Stomach (tissue), 9 donors: ENCODE measurements around the gene SUPT3H. TPM values are rescaled to one million over a fixed set of nuclear protein-coding genes. Genes with fewer than 3 reads are reported as not detected.

Experiments
- DNase-seq, 2 donors: peaks; one replicate each; pipeline versions ENCODE4 v3.0.0 to v3.0.0-alpha.2; 2013 to 2019
- H3K27ac ChIP-seq, 5 donors: fragments of 200-600 bp in 4 of 5; sonication (generic) in 4 of 5; one replicate each; pipeline ENCODE4 v1.5.1; 2013 to 2019; ENCODE audit warnings: mild to moderate bottlenecking in 1 of 5, moderate library complexity in 1 of 5
- H3K27me3 ChIP-seq, 3 donors: fragments of 200-600 bp; sonication (generic); one replicate each; pipeline ENCODE4 v1.5.1; 2017 to 2019; ENCODE audit warnings: mixed run types in 1 of 3
- H3K36me3 ChIP-seq, 4 donors: fragments of 200-600 bp; sonication (generic); 1 replicate in 3 of 4; 2 replicates in 1 of 4; pipeline ENCODE4 v1.5.1; 2016 to 2019
- H3K4me1 ChIP-seq, 4 donors: fragments of 200-600 bp; sonication (generic); one replicate each; pipeline ENCODE4 v1.5.1; 2016 to 2019
- H3K4me3 ChIP-seq, 4 donors: fragments of 200-600 bp; sonication (generic) in 3 of 4; one replicate each; pipeline ENCODE4 v1.5.1; 2016 to 2019; ENCODE audit warnings: mild to moderate bottlenecking in 1 of 4
- H3K9me3 ChIP-seq, 4 donors: fragments of 200-600 bp; sonication (generic); one replicate each; pipeline ENCODE4 v1.5.1; 2016 to 2019
- EP300 ChIP-seq: sonication (generic); formaldehyde crosslinking; IDR thresholded peaks from one replicate; pipeline ENCODE4 v1.6.1; 2017; ENCODE audit warnings: antibody characterized with exemption
- POLR2A ChIP-seq, 4 donors: fragments of 450-650 bp; IDR thresholded peaks; one replicate each; pipeline ENCODE4 v1.6.1; 2016; ENCODE audit warnings: antibody characterized with exemption in 4 of 4, control low read depth in 2 of 4, mild to moderate bottlenecking in 1 of 4, moderate library complexity in 1 of 4
- POLR2AphosphoS5 ChIP-seq, 3 donors: sonication (generic); formaldehyde crosslinking; IDR thresholded peaks; one replicate each; pipeline ENCODE4 v1.6.1; 2016; ENCODE audit warnings: antibody characterized with exemption in 3 of 3
- WGBS, 5 donors: extraction: QIAGEN DNeasy Blood & Tissue Kit in 3 of 5; methylation state at CpG; one replicate each; pipeline versions ENCODE4 v1.1.5 to v1.1.7; 2013 to 2018; 5-methylcytosine and 5-hydroxymethylcytosine counted together
- intact Hi-C: fragments of 100-400 bp; cut with DNase I; formaldehyde crosslinking; loops from one replicate; pipeline ENCODE4 v1.15.1; 2023; ENCODE audit warnings: low total_unique reads
- polyA plus RNA-seq, 3 donors: library from polyadenylated mRNA; stranded (reverse); fragments of 200-250 nt; gene quantifications; one replicate each; pipeline ENCODE4 v1.2.3, GENCODE V29; 2013
- total RNA-seq, 5 donors: library from RNA; depleted of rRNA; stranded (reverse); fragments of >200 nt; gene quantifications; one replicate each; pipeline versions ENCODE4 v1.1.0 to v1.2.3, GENCODE V29; 2014 to 2016
- TF ChIP-seq, protein P1 (sequence below), 7 experiments: fragments of 450-650 bp in 4 of 7; fragments of 200-600 bp in 3 of 7; sonication (generic) in 3 of 7; IDR thresholded peaks; one replicate each; pipeline ENCODE4 v1.5.1; 2016 to 2019; ENCODE audit warnings: antibody characterized with exemption in 7 of 7, control low read depth in 2 of 7, mild to moderate bottlenecking in 1 of 7
- donor health status: healthy with polysubstance abuse.
- donor health status: Bipolar disorder and iron deficiency.
- donor health status: healthy.

SUPT3H gene
- total and polyA plus RNA-seq, 8 donors = 0.29 to 16.2 (median 4.0) TPM; not detected in 1

DNA sequence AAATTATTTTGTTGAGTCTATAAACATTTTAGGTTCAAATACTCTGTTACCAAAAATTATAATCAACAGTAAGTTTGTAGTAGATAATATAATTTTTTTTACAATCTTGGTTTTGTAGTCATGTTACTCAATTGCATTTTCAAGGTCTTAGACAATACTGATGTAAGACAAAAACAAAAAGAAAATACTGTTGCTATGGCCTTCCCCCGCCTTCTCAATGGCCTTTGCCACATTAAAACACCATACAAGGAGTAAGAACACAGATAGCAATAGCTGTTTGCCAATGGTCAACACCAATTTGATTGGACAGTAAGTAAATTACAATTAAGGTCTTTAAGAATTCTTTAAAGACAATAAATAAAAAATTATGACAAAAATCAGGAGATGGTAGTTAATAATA lies 540.0 kb downstream of the SUPT3H start:
- Histone ChIP-seq H3K27me3 (no peaks in the 10 kb centered on the region), H3K27ac (no peak overlapping the region), H3K9me3 (no peaks in the 10 kb centered on the region), H3K36me3 (no peaks in the 10 kb centered on the region), H3K4me3 (no peak overlapping the region), H3K4me1 (no peaks in the 10 kb centered on the region)
- TF ChIP-seq, protein P1, sequence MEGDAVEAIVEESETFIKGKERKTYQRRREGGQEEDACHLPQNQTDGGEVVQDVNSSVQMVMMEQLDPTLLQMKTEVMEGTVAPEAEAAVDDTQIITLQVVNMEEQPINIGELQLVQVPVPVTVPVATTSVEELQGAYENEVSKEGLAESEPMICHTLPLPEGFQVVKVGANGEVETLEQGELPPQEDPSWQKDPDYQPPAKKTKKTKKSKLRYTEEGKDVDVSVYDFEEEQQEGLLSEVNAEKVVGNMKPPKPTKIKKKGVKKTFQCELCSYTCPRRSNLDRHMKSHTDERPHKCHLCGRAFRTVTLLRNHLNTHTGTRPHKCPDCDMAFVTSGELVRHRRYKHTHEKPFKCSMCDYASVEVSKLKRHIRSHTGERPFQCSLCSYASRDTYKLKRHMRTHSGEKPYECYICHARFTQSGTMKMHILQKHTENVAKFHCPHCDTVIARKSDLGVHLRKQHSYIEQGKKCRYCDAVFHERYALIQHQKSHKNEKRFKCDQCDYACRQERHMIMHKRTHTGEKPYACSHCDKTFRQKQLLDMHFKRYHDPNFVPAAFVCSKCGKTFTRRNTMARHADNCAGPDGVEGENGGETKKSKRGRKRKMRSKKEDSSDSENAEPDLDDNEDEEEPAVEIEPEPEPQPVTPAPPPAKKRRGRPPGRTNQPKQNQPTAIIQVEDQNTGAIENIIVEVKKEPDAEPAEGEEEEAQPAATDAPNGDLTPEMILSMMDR (IDR thresholded peaks at IDR 0.05) = no peak
- TF ChIP-seq POLR2A (IDR thresholded peaks at IDR 0.05) = no peak
- no peak for TF ChIP-seq POLR2AphosphoS5 (IDR thresholded peaks at IDR 0.05)
- TF ChIP-seq EP300 = no peak
- DNase-seq = no peak
- WGBS, 5 donors = 92 to 100% (median 95%) methylated on average over 1 of the region's 1 CpG
- intact Hi-C loops = no loop called here

DNA sequence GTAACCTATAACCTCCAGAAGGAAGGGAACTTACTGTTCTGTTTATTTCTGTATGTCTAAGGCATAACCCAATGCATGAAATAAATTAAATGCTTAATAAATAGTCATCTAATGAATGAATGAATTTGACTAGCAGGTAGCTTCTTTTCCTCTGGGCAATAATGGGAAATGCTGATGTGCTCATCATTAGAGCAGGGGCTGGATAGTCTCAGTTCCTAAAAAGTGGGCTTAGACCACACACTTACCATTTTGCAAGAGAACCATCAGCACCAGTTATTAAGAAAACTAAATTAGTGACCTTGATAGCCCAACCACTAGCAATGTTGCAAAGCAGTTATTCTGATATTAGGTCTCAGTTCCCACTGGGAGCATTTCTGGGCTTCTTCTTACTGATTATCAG lies 540.5 kb downstream of the SUPT3H start:
- Histone ChIP-seq H3K27me3 (no peaks in the 10 kb centered on the region), H3K4me1 (no peaks in the 10 kb centered on the region), H3K4me3 (no peak overlapping the region), H3K36me3 (no peaks in the 10 kb centered on the region), H3K27ac (no peak overlapping the region), H3K9me3 (no peaks in the 10 kb centered on the region)
- TF ChIP-seq EP300 (no peak), POLR2AphosphoS5 (IDR thresholded peaks at IDR 0.05) (no peak), POLR2A (IDR thresholded peaks at IDR 0.05) (no peak)
- TF ChIP-seq, protein P1 (IDR thresholded peaks at IDR 0.05) = no peak
- DNase-seq = no peak
- intact Hi-C loops = no loop called here

DNA sequence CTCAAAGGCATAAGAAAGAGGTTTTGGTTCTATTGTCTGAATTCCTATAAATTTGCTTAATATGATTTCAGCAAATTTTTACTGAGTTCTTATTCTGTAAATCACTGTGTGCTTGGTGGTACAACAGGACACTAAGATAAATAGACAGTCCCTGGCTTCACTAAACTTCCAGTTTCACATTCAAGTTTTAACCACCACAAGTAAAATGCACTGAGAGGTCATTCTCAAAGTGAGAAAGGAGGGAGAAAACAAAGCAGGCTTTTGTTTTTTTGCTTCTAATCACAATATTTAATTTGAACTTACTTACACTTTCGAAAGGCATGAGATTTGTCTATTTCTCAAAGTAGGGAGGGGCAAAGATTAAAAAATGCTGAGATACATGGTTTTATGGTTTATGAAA lies 544.5 kb downstream of the SUPT3H start:
- no peaks in the 10 kb centered on the region for H3K4me1 ChIP-seq
- no peaks in the 10 kb centered on the region for H3K36me3 ChIP-seq
- WGBS, 5 donors = 53 to 89% (median 63%) methylated on average over 1 of the region's 1 CpG
- intact Hi-C loops = no loop called here
- no peak overlapping the region for H3K4me3 ChIP-seq
- TF ChIP-seq, protein P1 (IDR thresholded peaks at IDR 0.05) = no peak
- TF ChIP-seq POLR2A (IDR thresholded peaks at IDR 0.05) = no peak
- no peak for TF ChIP-seq EP300
- no peak for TF ChIP-seq POLR2AphosphoS5 (IDR thresholded peaks at IDR 0.05)
- H3K9me3 ChIP-seq = no peaks in the 10 kb centered on the region
- no peak for DNase-seq
- no peaks in the 10 kb centered on the region for H3K27me3 ChIP-seq
- no peak overlapping the region for H3K27ac ChIP-seq

DNA sequence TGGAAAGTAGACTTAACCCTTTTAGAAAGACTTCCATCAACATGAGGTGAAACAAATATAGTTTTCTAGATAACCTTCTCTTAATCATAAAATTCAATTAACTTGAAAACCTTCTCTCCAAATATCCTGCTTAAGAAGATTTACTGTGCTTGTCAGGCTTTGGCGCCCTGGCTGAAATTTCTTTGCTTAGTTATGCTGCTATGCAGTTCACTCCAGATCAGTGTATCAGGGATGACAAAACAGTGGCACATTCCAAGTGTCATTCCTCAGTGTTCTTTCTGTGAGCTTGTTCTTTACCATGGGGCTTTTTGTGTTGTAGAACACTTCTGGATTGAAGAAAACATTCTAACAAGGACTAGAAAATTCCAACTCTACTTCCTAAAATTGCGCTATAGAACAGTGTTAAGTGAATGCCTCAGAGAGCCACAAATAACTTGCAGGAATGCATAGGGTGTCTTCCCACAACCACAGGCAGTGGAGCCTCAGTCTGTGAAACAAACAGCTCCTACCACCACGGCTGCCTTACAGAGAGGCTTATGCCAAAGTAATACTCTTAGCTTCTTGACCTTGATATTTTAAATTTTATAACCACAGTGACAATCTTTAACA lies 546.6 kb downstream of the SUPT3H start:
- H3K9me3 ChIP-seq = no peaks in the 10 kb centered on the region
- H3K36me3 ChIP-seq = no peaks in the 10 kb centered on the region
- intact Hi-C loops = no loop called here
- 83 to 95% (median 89%) methylated on average over 3 of the region's 3 CpGs for WGBS, 5 donors
- no peak overlapping the region for H3K4me3 ChIP-seq
- no peak for DNase-seq
- no peak overlapping the region for H3K27ac ChIP-seq
- no peaks in the 10 kb centered on the region for H3K4me1 ChIP-seq
- no peaks in the 10 kb centered on the region for H3K27me3 ChIP-seq
- TF ChIP-seq POLR2A (IDR thresholded peaks at IDR 0.05) (no peak), POLR2AphosphoS5 (IDR thresholded peaks at IDR 0.05) (no peak), EP300 (no peak)
- TF ChIP-seq, protein P1 (IDR thresholded peaks at IDR 0.05) = no peak
